ENCODE data around the gene ZDHHC21.

DNA sequence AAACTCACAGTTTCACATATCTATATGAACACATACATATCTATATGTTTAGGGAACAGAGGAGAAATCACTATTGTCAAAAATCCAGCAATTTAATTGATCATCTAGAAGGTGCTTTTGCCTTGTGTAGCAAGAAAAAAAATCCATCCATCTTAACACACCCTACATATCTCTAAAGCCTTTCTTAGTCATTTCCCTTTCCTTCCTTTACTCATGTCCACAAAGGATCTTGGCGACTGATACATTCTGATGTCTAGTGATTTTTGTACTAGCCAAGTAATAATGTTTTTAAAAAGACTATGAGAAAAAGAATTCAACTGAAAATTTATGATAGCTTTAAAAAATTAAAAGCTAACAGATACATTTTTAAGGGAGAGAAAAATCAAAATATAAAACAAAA, 22.5 kb downstream of the ZDHHC21 start:
- TF ChIP-seq, protein P1, sequence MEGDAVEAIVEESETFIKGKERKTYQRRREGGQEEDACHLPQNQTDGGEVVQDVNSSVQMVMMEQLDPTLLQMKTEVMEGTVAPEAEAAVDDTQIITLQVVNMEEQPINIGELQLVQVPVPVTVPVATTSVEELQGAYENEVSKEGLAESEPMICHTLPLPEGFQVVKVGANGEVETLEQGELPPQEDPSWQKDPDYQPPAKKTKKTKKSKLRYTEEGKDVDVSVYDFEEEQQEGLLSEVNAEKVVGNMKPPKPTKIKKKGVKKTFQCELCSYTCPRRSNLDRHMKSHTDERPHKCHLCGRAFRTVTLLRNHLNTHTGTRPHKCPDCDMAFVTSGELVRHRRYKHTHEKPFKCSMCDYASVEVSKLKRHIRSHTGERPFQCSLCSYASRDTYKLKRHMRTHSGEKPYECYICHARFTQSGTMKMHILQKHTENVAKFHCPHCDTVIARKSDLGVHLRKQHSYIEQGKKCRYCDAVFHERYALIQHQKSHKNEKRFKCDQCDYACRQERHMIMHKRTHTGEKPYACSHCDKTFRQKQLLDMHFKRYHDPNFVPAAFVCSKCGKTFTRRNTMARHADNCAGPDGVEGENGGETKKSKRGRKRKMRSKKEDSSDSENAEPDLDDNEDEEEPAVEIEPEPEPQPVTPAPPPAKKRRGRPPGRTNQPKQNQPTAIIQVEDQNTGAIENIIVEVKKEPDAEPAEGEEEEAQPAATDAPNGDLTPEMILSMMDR (IDR thresholded peaks at IDR 0.05; ENCODE audit: insufficient read depth, low read length, poor library complexity, severe bottlenecking): no peak
- TF ChIP-seq EZH2phosphoT487 (conservative IDR thresholded peaks at IDR 0.05; ENCODE audit: low read length): no peak
